IMR-90 (cell line): ENCODE measurements around the gene PRPF40B. TPM values are rescaled to one million over a fixed set of nuclear protein-coding genes. Genes with fewer than 3 reads are reported as not detected.

Experiments
- ATAC-seq: fragments of 200-7000 bp; cut with Tn5 transposase; 2 replicates; pipeline ENCODE4 v1.9.1; 2020; ENCODE audit warnings: low read depth, mild to moderate bottlenecking, moderate library complexity
- BruUV-seq: library from RNA; stranded (reverse); fragments of 400-500 nt; replicated peaks from 2 replicates; lab custom pipeline; 2021; lab: Mats Ljungman, UMichigan
- CTCF ChIA-PET: fragments of 300-600 bp; formaldehyde crosslinking; extraction: SDS; loops from one replicate; lab custom pipeline; 2021; ENCODE audit warnings: antibody characterized with exemption; lab: Yijun Ruan, JAX
- POLR2A ChIA-PET: fragments of 300-600 bp; sonication (Branson Sonifier 250); formaldehyde crosslinking; loops from one replicate; lab custom pipeline; 2022; ENCODE audit warnings: antibody characterized with exemption; ENCODE audit not compliant: unreplicated experiment; lab: Charles Lee
- DNase-seq: peaks from one replicate; pipeline ENCODE4 v3.0.0; 2013
- H2AFZ ChIP-seq: replicated peaks from 2 replicates; pipeline ENCODE3; 2013; ENCODE audit warnings: low read length, mild to moderate bottlenecking; ENCODE audit not compliant: poor library complexity
- H2AK5ac ChIP-seq: 2 replicates; pipeline ENCODE4 v1.6.1; 2013; ENCODE audit warnings: low read depth, low read length, inconsistent platforms
- H2AK9ac ChIP-seq: replicated peaks from 2 replicates; pipeline ENCODE3; 2013; ENCODE audit warnings: mild to moderate bottlenecking, low read depth, low read length, moderate library complexity; ENCODE audit not compliant: poor library complexity
- H2BK120ac ChIP-seq: 2 replicates; pipeline ENCODE4 v1.6.1; 2013; ENCODE audit warnings: low read depth, low read length, inconsistent platforms
- H2BK15ac ChIP-seq: 3 replicates; pipeline ENCODE4 v1.6.1; 2013; ENCODE audit warnings: low read depth, low read length, inconsistent platforms
- H2BK20ac ChIP-seq: 2 replicates; pipeline ENCODE4 v1.6.1; 2013; ENCODE audit warnings: low read depth, mild to moderate bottlenecking, inconsistent platforms, low read length, moderate library complexity
- H2BK5ac ChIP-seq: 2 replicates; pipeline ENCODE4 v1.6.1; 2013; ENCODE audit warnings: mild to moderate bottlenecking, low read depth, low read length, inconsistent platforms; ENCODE audit not compliant: poor library complexity, severe bottlenecking
- H3K14ac ChIP-seq: replicated peaks from 2 replicates; pipeline ENCODE4 v1.6.1; 2013; ENCODE audit warnings: low read depth, low read length, inconsistent platforms
- H3K18ac ChIP-seq: 2 replicates; pipeline ENCODE4 v1.6.1; 2013; ENCODE audit warnings: low read depth, low read length, control low read depth
- H3K23ac ChIP-seq: 2 replicates; pipeline ENCODE4 v1.6.1; 2013; ENCODE audit warnings: low read depth, low read length, inconsistent platforms
- H3K27ac ChIP-seq: 2 replicates; pipeline ENCODE4 v1.5.1; 2013; ENCODE audit warnings: mild to moderate bottlenecking, control low read depth, low read length; ENCODE audit not compliant: insufficient read depth
- H3K27me3 ChIP-seq: 2 replicates; pipeline ENCODE4 v1.6.1; 2013; ENCODE audit warnings: low read length; ENCODE audit not compliant: control insufficient read depth, insufficient read depth
- H3K36me3 ChIP-seq: 2 replicates; pipeline ENCODE4 v1.6.1; 2013; ENCODE audit warnings: low read length, mixed read lengths; ENCODE audit not compliant: control insufficient read depth, insufficient read depth
- H3K4ac ChIP-seq: 2 replicates; pipeline ENCODE4 v1.6.1; 2013; ENCODE audit warnings: low read depth, low read length, inconsistent platforms
- H3K4me1 ChIP-seq: 2 replicates; pipeline ENCODE4 v1.6.1; 2013; ENCODE audit warnings: low read length, mixed read lengths; ENCODE audit not compliant: control insufficient read depth, insufficient read depth
- H3K4me2 ChIP-seq: 2 replicates; pipeline ENCODE4 v1.6.1; 2013; ENCODE audit warnings: low read depth, mild to moderate bottlenecking, control low read depth, low read length, moderate library complexity
- H3K4me3 ChIP-seq: 2 replicates; pipeline ENCODE4 v1.5.1; 2013; ENCODE audit warnings: low read depth, mild to moderate bottlenecking, control low read depth, low read length, moderate library complexity; ENCODE audit not compliant: insufficient read depth
- H3K56ac ChIP-seq: 2 replicates; pipeline ENCODE4 v1.6.1; 2013; ENCODE audit warnings: low read length, inconsistent platforms; ENCODE audit not compliant: insufficient read depth; ENCODE audit errors: extremely low read depth
- H3K79me1 ChIP-seq, 2 experiments: 2 replicates each; pipeline ENCODE4 v1.6.1; 2013; ENCODE audit warnings: low read length in 2 of 2, inconsistent platforms in 1 of 2, low read depth in 1 of 2
- H3K9ac ChIP-seq: 2 replicates; pipeline ENCODE4 v1.6.1; 2013; ENCODE audit warnings: low read depth, low read length, control low read depth
- H3K9me1 ChIP-seq: 2 replicates; pipeline ENCODE4 v1.6.1; 2013; ENCODE audit warnings: low read length, inconsistent platforms; ENCODE audit not compliant: insufficient read depth
- H3K9me3 ChIP-seq: 2 replicates; pipeline ENCODE4 v1.6.1; 2013; ENCODE audit warnings: low read length; ENCODE audit not compliant: control insufficient read depth, insufficient read depth
- H4K20me1 ChIP-seq: 2 replicates; pipeline ENCODE4 v1.6.1; 2013; ENCODE audit warnings: low read length, inconsistent platforms; ENCODE audit not compliant: insufficient read depth
- H4K5ac ChIP-seq: 2 replicates; pipeline ENCODE4 v1.6.1; 2013; ENCODE audit warnings: mild to moderate bottlenecking, low read depth, low read length, control low read depth
- H4K8ac ChIP-seq, 2 experiments: 2 replicates each; pipeline ENCODE4 v1.6.1; 2013; ENCODE audit warnings: low read depth in 2 of 2, low read length in 2 of 2, control low read depth in 1 of 2, inconsistent platforms in 1 of 2
- H4K91ac ChIP-seq: 2 replicates; pipeline ENCODE4 v1.6.1; 2013; ENCODE audit warnings: low read depth, low read length, inconsistent platforms; ENCODE audit not compliant: insufficient read depth
- BHLHE40 ChIP-seq: fragments of 150-350 bp; IDR thresholded peaks from 2 replicates; pipeline ENCODE4 v1.6.1; 2016; ENCODE audit warnings: mild to moderate bottlenecking, low read depth, low read length
- CEBPB ChIP-seq: IDR thresholded peaks from 2 replicates; pipeline ENCODE4 v1.6.1; 2012; ENCODE audit warnings: low read depth, low read length, improper control_type of control experiment
- CHD1 ChIP-seq: IDR thresholded peaks from 2 replicates; pipeline ENCODE4 v1.6.1; 2012; ENCODE audit warnings: low read depth, low read length, improper control_type of control experiment
- FOS ChIP-seq: fragments of 150-350 bp; IDR thresholded peaks from 2 replicates; pipeline ENCODE4 v1.6.1; 2016; ENCODE audit warnings: low read depth, low read length
- MAZ ChIP-seq: IDR thresholded peaks from 2 replicates; pipeline ENCODE4 v1.6.1; 2012; ENCODE audit warnings: low read depth, mild to moderate bottlenecking, low read length, improper control_type of control experiment, moderate library complexity, borderline replicate concordance
- NFE2L2 ChIP-seq: fragments of 150-350 bp; IDR thresholded peaks from 2 replicates; pipeline ENCODE4 v1.6.1; 2016; ENCODE audit warnings: low read depth, mild to moderate bottlenecking, low read length
- POLR2A ChIP-seq: IDR thresholded peaks from 2 replicates; pipeline ENCODE4 v1.6.1; 2012; ENCODE audit warnings: mild to moderate bottlenecking, low read depth, low read length
- RAD21 ChIP-seq: IDR thresholded peaks from 2 replicates; pipeline ENCODE4 v1.6.1; 2012; ENCODE audit warnings: low read length, improper control_type of control experiment
- RFX5 ChIP-seq: IDR thresholded peaks from 2 replicates; pipeline ENCODE4 v1.8.0; 2012; ENCODE audit warnings: low read depth, mild to moderate bottlenecking, low read length, moderate library complexity
- WGBS, 2 experiments: methylation state at CpG; one replicate each; pipeline versions ENCODE4 v1.1.5 to v1.1.7; 2013; ENCODE audit warnings: missing lambda C conversion rate in 2 of 2; ENCODE audit not compliant: insufficient read length in 1 of 2; ENCODE audit errors: extremely low coverage in 2 of 2; 5-methylcytosine and 5-hydroxymethylcytosine counted together
- dilution Hi-C: fragments of 300-500 bp; cut with HindIII; formaldehyde crosslinking; loops from one replicate; pipeline ENCODE4 v1.14.3; 2018; ENCODE audit warnings: low sequenced_read_pairs; ENCODE audit not compliant: unreplicated experiment
- in situ Hi-C: fragments of 300-500 bp; cut with MboI; formaldehyde crosslinking; loops from 3 replicates; pipeline ENCODE4 v1.14.3; 2019; ENCODE audit warnings: low sequenced_read_pairs, inconsistent platforms, mixed read lengths
- intact Hi-C: fragments of 100-400 bp; cut with micrococcal nuclease; formaldehyde crosslinking; loops from 2 replicates; pipeline ENCODE4 v1.10.0; 2022
- polyA plus RNA-seq, 3 experiments: library from polyadenylated mRNA; depleted of rRNA; stranded (reverse); fragments of >200 nt; gene quantifications; 2 replicates each; pipeline ENCODE4 v1.2.3, GENCODE V29; 2012; ENCODE audit warnings: low replicate concordance in 1 of 3
- total RNA-seq: library from RNA; depleted of rRNA; stranded (reverse); fragments of >200 nt; gene quantifications from 2 replicates; pipeline ENCODE4 v1.2.3, GENCODE V29; 2012
- TF ChIP-seq, protein P1 (sequence below): fragments of 150-350 bp; IDR thresholded peaks from 2 replicates; pipeline ENCODE4 v1.6.1; 2016; ENCODE audit warnings: low read depth, mild to moderate bottlenecking, low read length, moderate library complexity, borderline replicate concordance

PRPF40B gene
- total and polyA plus RNA-seq, 2 of the 4 experiments (the other 2 are of a cell fraction): 5.0 to 11.8 TPM

DNA sequence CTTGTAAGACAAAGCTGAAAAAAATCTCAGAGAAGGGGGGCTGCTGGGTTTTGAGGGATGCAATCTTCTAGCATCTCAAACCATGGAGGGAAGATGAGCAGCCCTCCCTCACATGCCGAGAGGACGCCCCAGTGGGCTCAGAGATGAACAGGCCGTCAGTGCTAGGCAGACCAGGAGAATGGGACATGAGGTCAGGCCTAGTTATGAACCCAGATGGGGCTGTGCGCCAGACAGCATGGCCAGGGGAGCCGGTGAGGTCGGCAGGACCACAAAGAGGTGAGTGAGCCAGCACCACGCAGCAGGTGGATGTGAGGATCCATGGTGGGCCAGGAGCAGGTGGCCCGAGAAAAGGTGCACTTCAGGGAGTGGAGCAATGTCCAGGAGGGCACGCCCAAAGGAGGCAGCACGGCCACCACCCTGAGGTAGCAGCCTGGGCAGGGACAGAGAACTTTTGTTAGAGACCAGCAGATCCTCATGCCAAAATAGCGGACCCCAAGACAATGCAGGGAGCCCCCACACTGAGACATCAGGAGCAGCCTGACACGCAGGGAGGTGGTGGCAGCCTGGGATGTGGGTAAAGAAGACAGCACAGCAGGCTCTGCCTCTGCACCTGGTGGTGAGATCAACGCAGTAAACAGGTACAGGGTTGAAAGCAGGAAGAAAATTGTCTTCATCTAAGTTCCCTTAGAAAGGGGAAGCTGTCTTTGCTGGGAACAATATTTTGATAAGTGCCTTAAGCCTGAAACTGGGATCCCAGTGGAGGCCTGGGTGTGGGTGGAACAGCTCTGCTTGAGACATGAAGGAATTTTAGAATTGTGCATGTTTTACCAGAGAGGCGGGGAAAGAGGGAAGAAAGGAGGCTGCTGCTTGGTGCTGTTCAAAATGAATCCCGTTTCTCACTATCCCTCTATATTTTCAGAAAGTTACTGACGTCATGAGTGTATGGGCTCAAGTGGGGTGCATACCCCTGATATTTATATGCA, 37.6 kb upstream of the PRPF40B start:
- Histone ChIP-seq H4K5ac (no peak overlapping the region), H3K23ac (no peak overlapping the region), H3K9ac (no peak overlapping the region), H3K79me1 (peaks cover 0 to 15% of the 10 kb centered on the region in 2 experiments; a peak in 3 of 4 replicates), H3K27me3 (no peaks in the 10 kb centered on the region), H3K27ac (no peak overlapping the region), H4K20me1 (peaks cover 2% of the 10 kb centered on the region), H2BK5ac (no peak overlapping the region), H2AK5ac (no peak overlapping the region), H3K14ac (no peak overlapping the region), H3K4me1 (peaks cover 2% of the 10 kb centered on the region; the same call in 1 of the 2 replicates), H3K4me3 (no peak overlapping the region), H3K9me3 (no peaks in the 10 kb centered on the region), H2BK15ac (no peak overlapping the region), H3K4me2 (no peak overlapping the region), H3K4ac (no peak overlapping the region), H3K18ac (no peak overlapping the region), H2BK20ac (no peak overlapping the region), H3K9me1 (peaks cover 8% of the 10 kb centered on the region; the same call in 1 of the 2 replicates), H4K8ac (no peak overlapping the region), H2AFZ (no peak overlapping the region), H3K36me3 (peaks cover 4% of the 10 kb centered on the region; the same call in 1 of the 2 replicates), H3K56ac (no peak overlapping the region), H2BK120ac (no peak overlapping the region), H4K91ac (no peak overlapping the region), H2AK9ac (no peak overlapping the region)
- ATAC-seq: no peak
- WGBS, 2 experiments: 86% methylated on average over 9 of the region's 16 CpGs; no CpG with 5 or more reads in 1 of the 2 experiments
- DNase-seq: no peak
- in situ Hi-C loops (no loop called here), dilution Hi-C loops (no loop called here), intact Hi-C loops (no loop called here)
- ChIA-PET CTCF (no interaction called here), POLR2A (no interaction called here)
- no TSS peak for BruUV-seq
- TF ChIP-seq BHLHE40 (no peak), FOS (no peak), RFX5 (no peak), CHD1 (no peak), MAZ (no peak), NFE2L2 (no peak), RAD21 (no peak), POLR2A (no peak), CEBPB (no peak)
- TF ChIP-seq, protein P1, sequence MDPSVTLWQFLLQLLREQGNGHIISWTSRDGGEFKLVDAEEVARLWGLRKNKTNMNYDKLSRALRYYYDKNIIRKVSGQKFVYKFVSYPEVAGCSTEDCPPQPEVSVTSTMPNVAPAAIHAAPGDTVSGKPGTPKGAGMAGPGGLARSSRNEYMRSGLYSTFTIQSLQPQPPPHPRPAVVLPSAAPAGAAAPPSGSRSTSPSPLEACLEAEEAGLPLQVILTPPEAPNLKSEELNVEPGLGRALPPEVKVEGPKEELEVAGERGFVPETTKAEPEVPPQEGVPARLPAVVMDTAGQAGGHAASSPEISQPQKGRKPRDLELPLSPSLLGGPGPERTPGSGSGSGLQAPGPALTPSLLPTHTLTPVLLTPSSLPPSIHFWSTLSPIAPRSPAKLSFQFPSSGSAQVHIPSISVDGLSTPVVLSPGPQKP: no peak
